NCI-H1048 (cell line): ENCODE measurements around the gene CYB5RL.

ENCODE experiments used
- DNase-seq: peaks from one replicate; lab custom pipeline; 2025; lab: John Stamatoyannopoulos, UW

The CYB5RL gene

DNA sequence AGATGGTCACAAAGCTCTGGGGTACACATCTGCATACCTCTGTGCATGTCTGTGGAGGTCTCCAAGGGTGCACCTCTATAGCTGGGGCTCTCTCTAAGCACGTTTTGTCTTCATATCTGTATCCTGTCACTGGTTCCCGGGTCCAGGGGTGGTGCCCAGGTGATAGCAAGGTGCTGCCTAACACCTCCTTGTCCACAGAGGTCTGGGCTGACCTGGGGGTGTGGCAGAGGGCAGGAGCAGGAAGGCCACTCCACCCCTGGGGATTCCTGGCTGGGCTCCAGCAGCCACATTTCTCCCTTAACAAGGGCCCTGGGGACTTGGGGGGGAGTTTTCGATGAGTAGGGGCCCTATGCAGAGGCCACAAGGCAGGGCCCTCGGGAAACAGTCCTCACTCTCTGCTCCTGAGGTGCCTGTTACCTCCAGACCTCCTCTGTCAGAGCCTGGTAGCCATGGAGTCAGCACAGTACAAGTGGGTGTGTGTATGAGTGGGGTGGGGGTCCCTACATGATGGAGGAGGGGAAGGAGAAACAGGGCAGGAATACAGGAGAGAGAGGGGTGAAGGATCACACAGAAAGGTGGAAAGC is 40.0 kb downstream of the CYB5RL start:
- no peak for DNase-seq

DNA sequence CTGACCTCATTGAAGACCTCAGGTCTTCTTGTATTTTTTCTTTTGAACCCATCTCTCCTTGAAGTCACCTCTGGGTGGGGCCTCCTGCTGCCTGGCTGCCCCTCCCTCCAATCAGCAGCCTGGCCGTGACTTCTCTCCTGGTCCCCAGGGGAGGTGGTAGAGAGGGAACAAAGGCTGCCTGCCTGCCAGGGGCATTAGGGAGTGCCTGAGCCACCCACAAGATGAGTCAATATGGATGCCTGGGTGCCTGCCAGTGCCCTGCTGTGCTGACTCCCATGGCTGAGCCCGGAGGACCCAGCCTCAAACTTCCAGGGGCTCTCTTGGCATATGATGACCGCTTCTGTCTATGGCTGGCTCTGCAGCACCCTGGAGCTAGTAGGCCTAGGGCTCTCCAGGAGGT is 41.8 kb downstream of the CYB5RL start:
- no peak for DNase-seq

DNA sequence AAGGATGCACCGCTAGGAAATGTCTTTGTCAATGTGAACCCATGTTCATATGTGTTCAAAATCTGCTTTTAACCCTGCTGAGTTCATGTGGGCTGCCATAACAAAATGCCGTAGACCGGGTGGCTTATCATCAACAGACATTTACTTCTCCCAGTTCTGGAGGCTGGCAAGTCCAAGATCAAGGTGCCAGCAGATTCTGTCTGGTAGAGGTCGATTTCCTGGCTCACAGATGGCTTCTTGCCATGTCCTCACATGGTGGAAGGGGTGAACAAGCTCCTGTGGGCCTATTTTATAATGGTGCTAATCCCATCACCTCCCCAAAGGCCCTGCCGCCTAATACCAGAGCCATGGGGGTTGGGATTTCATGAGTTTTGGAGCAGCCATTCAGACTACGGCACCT is 42.4 kb downstream of the CYB5RL start:
- no peak for DNase-seq

DNA sequence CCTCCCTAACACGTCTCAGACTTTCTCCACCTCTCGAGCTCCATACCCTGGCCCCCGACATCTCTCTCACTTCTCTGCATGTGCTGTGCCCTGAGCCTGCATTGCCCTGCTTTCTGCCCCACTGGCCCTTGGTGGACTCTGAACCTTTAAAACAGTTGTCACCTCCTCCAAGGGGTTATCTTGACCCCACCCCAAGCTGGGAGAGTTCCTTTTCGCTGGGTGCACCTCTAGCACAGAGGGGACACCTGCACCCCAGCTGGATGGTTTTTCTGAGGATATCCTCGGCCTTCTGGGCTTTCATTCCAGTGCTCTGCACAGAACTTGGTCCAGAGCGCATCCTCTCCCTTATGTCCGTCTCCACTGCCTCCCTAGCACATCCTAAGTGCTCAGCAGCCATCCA is 42.8 kb downstream of the CYB5RL start:
- DNase-seq, result no peak

DNA sequence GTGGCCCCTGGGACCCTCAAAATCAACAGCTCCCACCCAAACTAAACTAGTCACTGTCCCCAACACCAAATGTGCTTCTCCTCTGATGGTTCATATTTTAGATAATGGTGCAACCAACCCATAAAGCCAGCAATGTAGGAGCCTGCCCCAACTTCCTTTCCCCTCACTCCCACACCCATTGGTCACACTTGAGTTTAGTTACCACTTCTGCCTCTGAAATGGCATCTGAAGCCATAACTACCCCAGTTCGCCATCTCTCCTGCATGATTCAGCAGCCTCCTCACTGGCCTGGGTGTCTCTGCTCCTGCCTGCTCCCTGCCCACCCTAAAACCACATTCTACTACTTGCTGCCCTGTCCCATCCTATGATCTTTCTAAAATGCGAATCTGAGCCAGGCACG is 43.6 kb downstream of the CYB5RL start:
- DNase-seq, result no peak

DNA sequence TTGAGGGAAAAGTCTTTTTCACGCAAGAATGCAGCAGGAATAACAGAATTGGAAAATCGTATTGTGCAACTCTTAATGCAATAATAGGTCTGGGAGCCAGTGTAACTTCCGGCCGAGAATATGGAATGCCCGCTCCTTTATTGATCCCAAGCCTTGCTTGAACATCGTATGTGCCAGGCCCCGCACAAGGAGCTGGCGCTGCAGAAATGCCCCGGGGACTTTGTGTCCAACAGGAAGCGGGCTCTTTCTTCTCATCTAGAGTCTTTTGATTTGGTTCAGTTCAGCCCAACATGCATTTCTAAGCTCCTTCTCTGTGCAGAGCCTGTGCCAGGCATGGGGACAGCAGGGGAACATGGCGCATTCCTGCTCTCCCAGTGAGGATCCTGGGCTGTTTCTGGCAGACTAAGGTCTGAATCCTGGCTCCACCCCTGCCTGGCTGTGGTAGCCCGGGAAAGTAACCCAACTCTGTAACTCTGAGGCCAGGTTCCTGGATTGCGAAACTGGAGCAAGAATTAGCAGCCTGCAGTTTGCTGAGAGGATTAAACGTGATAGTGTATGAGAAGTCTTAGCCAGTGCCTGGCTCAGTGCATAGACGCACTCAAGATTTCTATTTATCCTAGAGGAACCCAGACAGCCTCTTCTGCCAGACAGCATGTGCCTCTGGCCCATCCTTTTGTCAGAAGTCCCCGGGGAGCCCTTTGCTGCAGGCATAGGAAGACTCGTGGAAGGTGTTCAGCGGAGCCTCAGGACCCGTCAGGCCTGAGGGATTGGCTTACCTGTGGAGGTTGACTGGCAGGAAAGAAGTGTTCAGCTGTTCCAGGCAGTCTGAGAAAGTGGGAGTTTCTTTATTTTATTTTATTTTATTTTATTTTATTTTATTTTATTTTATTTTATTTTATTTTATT is 46.0 kb downstream of the CYB5RL start:
- DNase-seq, result no peak

DNA sequence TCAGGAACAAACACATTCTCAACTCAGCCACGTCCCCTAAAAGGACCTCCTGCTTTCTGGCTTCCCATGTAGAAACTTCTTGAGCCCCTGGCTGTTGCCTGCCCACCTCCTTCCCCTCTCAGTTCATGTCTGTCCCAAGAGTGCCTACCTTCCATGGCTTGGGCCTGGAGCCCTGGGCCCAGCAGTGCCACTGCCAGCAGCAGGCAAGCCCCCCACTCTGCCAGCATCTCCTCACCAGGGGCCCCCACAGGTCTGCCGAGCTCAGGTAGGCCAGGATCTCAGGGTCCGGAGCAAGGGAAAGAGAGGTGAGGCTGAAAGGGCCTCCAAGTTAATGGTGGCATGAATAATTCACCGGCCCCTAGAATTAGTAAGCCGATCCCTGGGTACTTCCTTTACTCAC is 47.1 kb downstream of the CYB5RL start, which contains the start of gene CDCP2:
Gene CDCP2, minus strand, starts transcription at position 305 of the 400 bp plus-strand sequence. Its CDS starts 78 bp downstream, at position 227.
- no peak for DNase-seq

DNA sequence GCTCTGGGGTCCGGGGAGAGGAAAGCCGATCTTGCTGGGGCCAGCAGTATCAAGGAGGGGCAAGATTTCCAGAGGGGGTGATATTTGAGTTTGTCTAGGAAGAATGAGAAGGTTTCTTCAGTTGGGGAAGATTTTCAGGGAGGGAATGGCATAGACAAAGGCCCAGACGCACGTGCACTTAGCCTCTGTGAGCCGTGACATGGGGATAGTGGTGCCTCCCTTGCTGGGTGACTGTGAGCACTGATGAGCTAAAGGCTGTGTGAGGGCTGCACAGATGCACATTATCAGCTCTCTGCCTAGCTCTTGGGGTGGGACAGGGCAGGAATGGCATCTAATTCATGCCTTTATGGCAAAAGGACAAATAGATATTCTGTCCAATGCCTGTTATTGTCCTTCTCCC is 48.8 kb downstream of the CYB5RL start:
- DNase-seq, result no peak
